Measurements from ENCODE around the gene SDCCAG8. TPM values are rescaled to one million over a fixed set of nuclear protein-coding genes. Genes with fewer than 3 reads are reported as not detected.

Gene SDCCAG8
- total and polyA plus RNA-seq, 11 donors: 7.8 to 36.6 (median 21.6) TPM

DNA sequence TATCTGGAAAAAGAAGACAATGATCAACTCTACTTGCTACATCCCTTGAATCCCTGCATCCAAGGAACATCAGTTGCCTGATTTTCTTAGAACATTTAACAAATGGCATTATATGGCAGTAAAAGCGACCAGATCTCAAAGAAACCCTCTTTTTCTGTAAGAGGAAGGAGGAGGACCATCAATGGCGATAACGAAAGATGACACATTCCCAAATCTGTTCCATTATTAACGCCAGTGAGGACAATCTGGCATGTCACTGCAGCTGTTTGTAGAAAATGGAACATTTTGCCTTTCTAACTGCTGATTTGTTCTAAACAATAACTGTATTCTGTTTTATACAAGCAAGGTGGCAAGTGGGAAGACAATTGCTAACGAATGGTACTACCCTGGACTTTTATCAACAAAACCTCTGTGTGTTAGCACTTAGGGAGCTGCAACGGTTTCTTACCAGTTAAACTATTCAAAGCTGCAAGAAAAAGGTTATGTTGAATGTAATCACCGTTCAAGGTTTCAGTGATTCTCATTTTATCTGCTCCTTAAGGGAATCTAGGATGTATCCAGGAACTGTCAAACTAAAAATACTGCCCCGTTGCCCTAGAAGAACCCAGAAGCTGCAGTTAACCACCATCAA, 251.9 kb downstream of the SDCCAG8 start:
- no peaks in the 10 kb centered on the region for H3K9me3 ChIP-seq
- no peak overlapping the region for H3K4me3 ChIP-seq
- 88 to 91% (median 90%) methylated on average over 8 of the region's 8 CpGs for WGBS, 4 donors
- H3K4me1 ChIP-seq: peaks cover 0 to 14% (median 0%) of the 10 kb centered on the region in 12 donors
- intact Hi-C loops (cut with DNase I): no loop called here
- DNase-seq (no peak), ATAC-seq (no peak)
- TF ChIP-seq POLR2A (IDR thresholded peaks at IDR 0.05): no peak
- TF ChIP-seq, protein P1, sequence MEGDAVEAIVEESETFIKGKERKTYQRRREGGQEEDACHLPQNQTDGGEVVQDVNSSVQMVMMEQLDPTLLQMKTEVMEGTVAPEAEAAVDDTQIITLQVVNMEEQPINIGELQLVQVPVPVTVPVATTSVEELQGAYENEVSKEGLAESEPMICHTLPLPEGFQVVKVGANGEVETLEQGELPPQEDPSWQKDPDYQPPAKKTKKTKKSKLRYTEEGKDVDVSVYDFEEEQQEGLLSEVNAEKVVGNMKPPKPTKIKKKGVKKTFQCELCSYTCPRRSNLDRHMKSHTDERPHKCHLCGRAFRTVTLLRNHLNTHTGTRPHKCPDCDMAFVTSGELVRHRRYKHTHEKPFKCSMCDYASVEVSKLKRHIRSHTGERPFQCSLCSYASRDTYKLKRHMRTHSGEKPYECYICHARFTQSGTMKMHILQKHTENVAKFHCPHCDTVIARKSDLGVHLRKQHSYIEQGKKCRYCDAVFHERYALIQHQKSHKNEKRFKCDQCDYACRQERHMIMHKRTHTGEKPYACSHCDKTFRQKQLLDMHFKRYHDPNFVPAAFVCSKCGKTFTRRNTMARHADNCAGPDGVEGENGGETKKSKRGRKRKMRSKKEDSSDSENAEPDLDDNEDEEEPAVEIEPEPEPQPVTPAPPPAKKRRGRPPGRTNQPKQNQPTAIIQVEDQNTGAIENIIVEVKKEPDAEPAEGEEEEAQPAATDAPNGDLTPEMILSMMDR (IDR thresholded peaks at IDR 0.05): no peak
- H3K36me3 ChIP-seq: peaks cover 0 to 51% (median 40%) of the 10 kb centered on the region in 9 donors
- H3K27me3 ChIP-seq: no peaks in the 10 kb centered on the region
- no peak overlapping the region for H3K27ac ChIP-seq

DNA sequence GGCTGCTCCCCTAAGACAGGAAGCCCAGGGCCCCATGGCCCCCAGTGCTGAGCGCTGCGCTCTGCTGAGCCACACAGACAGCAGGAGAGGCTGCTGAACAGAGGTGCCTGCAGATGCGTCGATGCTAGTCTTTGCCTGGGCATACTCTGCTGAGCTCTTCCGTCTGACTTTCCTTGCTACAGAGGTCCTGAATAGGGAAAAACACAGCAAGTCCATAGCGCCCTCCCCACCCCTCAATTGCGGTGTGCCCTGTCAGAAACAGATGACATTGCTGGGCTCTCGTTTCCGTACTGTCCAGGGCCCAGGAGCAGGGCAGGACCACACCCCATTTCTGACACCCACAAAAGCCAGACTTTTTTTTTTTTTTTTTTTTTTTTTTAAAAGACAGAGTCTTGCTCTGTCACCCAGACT, 252.5 kb downstream of the SDCCAG8 start:
- H3K4me3 ChIP-seq: no peak overlapping the region
- H3K27me3 ChIP-seq: no peaks in the 10 kb centered on the region
- WGBS, 4 donors: 84 to 94% (median 92%) methylated on average over 9 of the region's 9 CpGs
- H3K36me3 ChIP-seq: peaks cover 0 to 48% (median 35%) of the 10 kb centered on the region in 9 donors
- DNase-seq (no peak), ATAC-seq (peak in 1 of 4 donors; percentile 34)
- no peak overlapping the region for H3K27ac ChIP-seq
- TF ChIP-seq POLR2A (IDR thresholded peaks at IDR 0.05): no peak
- TF ChIP-seq, protein P1 (IDR thresholded peaks at IDR 0.05): no peak
- intact Hi-C loops (cut with DNase I): no loop called here
- no peaks in the 10 kb centered on the region for H3K9me3 ChIP-seq
- peaks cover 0 to 14% (median 0%) of the 10 kb centered on the region in 12 donors for H3K4me1 ChIP-seq

DNA sequence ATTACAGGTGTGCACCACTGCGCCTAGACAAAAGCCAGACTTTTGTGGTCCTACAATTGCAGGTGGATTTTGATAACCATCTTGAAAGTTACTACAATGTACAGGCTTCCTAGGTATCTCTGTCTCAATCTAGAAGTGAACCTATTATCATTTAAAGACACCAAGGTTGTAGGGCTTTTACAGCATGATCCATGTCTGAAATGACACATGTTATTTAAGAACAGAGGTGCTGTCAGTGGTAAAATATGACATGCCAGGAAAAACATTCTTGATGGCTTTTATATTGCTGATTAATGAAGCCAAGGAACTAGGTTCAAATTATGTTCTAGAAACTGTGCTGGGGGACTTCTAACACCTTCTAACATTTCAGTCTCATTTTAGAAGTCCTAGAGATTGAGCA, 253.1 kb downstream of the SDCCAG8 start:
- no peak for TF ChIP-seq POLR2A (IDR thresholded peaks at IDR 0.05)
- TF ChIP-seq, protein P1 (IDR thresholded peaks at IDR 0.05): no peak
- Histone ChIP-seq H3K27me3 (no peaks in the 10 kb centered on the region), H3K4me1 (peaks cover 0 to 14% (median 0%) of the 10 kb centered on the region in 12 donors), H3K9me3 (no peaks in the 10 kb centered on the region), H3K27ac (no peak overlapping the region), H3K4me3 (no peak overlapping the region), H3K36me3 (peaks cover 0 to 42% (median 29%) of the 10 kb centered on the region in 9 donors)
- DNase-seq (no peak), ATAC-seq (no peak)
- intact Hi-C loops (cut with DNase I): no loop called here
- 98 to 100% (median 100%) methylated on average over 1 of the region's 1 CpG for WGBS, 4 donors

DNA sequence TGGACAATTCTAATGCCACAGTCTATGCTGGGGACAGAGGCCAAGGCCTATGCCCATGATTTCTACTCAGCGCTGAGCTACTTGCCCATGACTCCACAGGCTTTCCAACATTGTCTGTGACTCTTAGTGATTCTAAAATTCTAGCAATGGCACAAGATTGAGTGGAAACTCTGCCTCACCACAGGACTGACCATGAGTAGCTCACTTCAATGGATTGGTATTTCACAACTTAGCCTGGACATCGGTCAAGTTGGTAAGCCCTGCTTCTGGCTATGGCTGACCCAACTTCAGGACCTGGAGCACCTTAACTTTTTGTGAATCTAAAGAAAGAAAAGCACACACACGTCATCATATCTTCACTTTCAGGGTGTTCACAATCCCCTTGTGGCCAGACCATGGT, 255.1 kb downstream of the SDCCAG8 start:
- Histone ChIP-seq H3K4me3 (no peak overlapping the region), H3K27ac (no peak overlapping the region), H3K9me3 (no peaks in the 10 kb centered on the region), H3K36me3 (peaks cover 0 to 26% (median 21%) of the 10 kb centered on the region in 9 donors), H3K4me1 (peaks cover 0 to 18% (median 0%) of the 10 kb centered on the region in 12 donors), H3K27me3 (no peaks in the 10 kb centered on the region)
- WGBS, 4 donors: 93 to 100% (median 95%) methylated on average over 2 to 3 of the region's 3 CpGs
- no peak for ATAC-seq
- no peak for DNase-seq
- intact Hi-C loops (cut with DNase I): no loop called here
- TF ChIP-seq POLR2A (IDR thresholded peaks at IDR 0.05): no peak
- TF ChIP-seq, protein P1 (IDR thresholded peaks at IDR 0.05): no peak
